Tibial nerve (tissue), 4 donors: Measurements from ENCODE around the gene ANKMY2. TPM values are rescaled to one million over a fixed set of nuclear protein-coding genes. Genes with fewer than 3 reads are reported as not detected.
A peak's percentile ranks its signal among the peaks of the same experiment; 100 is the strongest.

Experiments used
- DNase-seq, 2 donors: peaks; one replicate each; pipeline ENCODE4 v3.0.0-alpha.2; 2019; ENCODE audit warnings: low spot score in 2 of 2
- H3K27ac ChIP-seq, 4 donors: fragments of 200-600 bp; sonication (generic) in 3 of 4; one replicate each; pipeline ENCODE4 v1.5.1; 2017 to 2019; ENCODE audit warnings: mild to moderate bottlenecking in 1 of 4
- H3K27me3 ChIP-seq, 2 donors: fragments of 200-600 bp; sonication (generic) in 1 of 2; one replicate each; pipeline versions ENCODE4 v1.5.1 to v1.6.0; 2017 to 2019
- H3K36me3 ChIP-seq, 3 donors: fragments of 200-600 bp; sonication (generic); one replicate each; pipeline ENCODE4 v1.5.1; 2018 to 2019
- H3K4me1 ChIP-seq, 4 donors: fragments of 200-600 bp; sonication (generic) in 3 of 4; one replicate each; pipeline ENCODE4 v1.5.1; 2017 to 2019
- H3K4me3 ChIP-seq, 4 donors: fragments of 200-600 bp; sonication (generic) in 3 of 4; one replicate each; pipeline ENCODE4 v1.5.1; 2017 to 2019; ENCODE audit warnings: mild to moderate bottlenecking in 1 of 4, moderate library complexity in 1 of 4
- H3K9me3 ChIP-seq, 4 donors: fragments of 200-600 bp; sonication (generic) in 3 of 4; one replicate each; pipeline ENCODE4 v1.5.1; 2017 to 2019
- EP300 ChIP-seq, 2 donors: sonication (generic); formaldehyde crosslinking; IDR thresholded peaks; one replicate each; pipeline ENCODE4 v1.6.1; 2017; ENCODE audit warnings: antibody characterized with exemption in 2 of 2, mild to moderate bottlenecking in 1 of 2
- POLR2A ChIP-seq, 2 donors: fragments of 450-650 bp; IDR thresholded peaks; one replicate each; pipeline ENCODE4 v1.6.1; 2017; ENCODE audit warnings: antibody characterized with exemption in 2 of 2, mild to moderate bottlenecking in 2 of 2, moderate library complexity in 2 of 2
- WGBS, 2 donors: methylation state at CpG; one replicate each; pipeline ENCODE4 v1.1.5; 2018; 5-methylcytosine and 5-hydroxymethylcytosine counted together
- total RNA-seq, 4 donors: library from RNA; depleted of rRNA; stranded (reverse); fragments of >200 nt; gene quantifications; one replicate each; pipeline ENCODE4 v1.1.0, GENCODE V29; 2016
- TF ChIP-seq, protein P1 (sequence below), 5 experiments: fragments of 200-600 bp in 3 of 5; fragments of 450-650 bp in 2 of 5; sonication (generic) in 3 of 5; IDR thresholded peaks; one replicate each; pipeline ENCODE4 v1.5.1; 2016 to 2019; ENCODE audit warnings: antibody characterized with exemption in 5 of 5, mild to moderate bottlenecking in 3 of 5, moderate library complexity in 2 of 5

The ANKMY2 gene
- total RNA-seq, 4 donors from 2014 or later = 10.0 to 15.3 (median 13.7) TPM

DNA sequence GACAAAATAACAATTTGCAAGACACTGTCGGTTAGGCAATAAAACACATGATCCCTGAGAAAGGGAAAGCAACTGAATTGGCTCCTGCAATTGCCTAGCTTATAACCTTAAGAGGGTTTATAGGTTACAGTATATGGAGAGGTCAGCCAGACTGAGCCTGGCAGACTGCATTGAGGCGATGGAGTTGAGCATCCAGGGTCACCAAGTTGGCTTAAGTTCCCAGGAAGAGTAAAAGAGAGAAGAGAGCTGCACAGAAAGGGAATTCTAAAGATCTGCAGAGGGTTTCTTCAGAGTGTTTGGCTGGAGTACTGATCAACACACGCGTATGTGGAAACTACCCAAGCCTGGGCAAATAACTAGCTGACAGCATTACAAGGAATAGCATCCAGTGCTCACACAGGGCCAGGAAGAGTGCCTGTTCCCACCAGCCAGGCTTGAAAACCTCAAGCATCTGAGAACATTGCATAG lies 11.2 kb downstream of the ANKMY2 start:
- DNase-seq = peak in 1 of 2 donors; percentile 45
- Histone ChIP-seq H3K4me3 (no peak overlapping the region), H3K4me1 (peaks cover 0 to 34% (median 4%) of the 10 kb centered on the region in 4 donors), H3K9me3 (no peaks in the 10 kb centered on the region), H3K36me3 (peaks cover 0 to 15% (median 0%) of the 10 kb centered on the region in 3 donors), H3K27ac (peak overlapping the region in 1 of 4 donors; percentile 30), H3K27me3 (no peaks in the 10 kb centered on the region)
- WGBS, 2 donors = 44 to 48% methylated on average over 4 of the region's 4 CpGs
- TF ChIP-seq, protein P1, sequence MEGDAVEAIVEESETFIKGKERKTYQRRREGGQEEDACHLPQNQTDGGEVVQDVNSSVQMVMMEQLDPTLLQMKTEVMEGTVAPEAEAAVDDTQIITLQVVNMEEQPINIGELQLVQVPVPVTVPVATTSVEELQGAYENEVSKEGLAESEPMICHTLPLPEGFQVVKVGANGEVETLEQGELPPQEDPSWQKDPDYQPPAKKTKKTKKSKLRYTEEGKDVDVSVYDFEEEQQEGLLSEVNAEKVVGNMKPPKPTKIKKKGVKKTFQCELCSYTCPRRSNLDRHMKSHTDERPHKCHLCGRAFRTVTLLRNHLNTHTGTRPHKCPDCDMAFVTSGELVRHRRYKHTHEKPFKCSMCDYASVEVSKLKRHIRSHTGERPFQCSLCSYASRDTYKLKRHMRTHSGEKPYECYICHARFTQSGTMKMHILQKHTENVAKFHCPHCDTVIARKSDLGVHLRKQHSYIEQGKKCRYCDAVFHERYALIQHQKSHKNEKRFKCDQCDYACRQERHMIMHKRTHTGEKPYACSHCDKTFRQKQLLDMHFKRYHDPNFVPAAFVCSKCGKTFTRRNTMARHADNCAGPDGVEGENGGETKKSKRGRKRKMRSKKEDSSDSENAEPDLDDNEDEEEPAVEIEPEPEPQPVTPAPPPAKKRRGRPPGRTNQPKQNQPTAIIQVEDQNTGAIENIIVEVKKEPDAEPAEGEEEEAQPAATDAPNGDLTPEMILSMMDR (IDR thresholded peaks at IDR 0.05) = no peak
- TF ChIP-seq EP300 (IDR thresholded peaks at IDR 0.05) = peak in 1 of 2 donors; percentile 34

DNA sequence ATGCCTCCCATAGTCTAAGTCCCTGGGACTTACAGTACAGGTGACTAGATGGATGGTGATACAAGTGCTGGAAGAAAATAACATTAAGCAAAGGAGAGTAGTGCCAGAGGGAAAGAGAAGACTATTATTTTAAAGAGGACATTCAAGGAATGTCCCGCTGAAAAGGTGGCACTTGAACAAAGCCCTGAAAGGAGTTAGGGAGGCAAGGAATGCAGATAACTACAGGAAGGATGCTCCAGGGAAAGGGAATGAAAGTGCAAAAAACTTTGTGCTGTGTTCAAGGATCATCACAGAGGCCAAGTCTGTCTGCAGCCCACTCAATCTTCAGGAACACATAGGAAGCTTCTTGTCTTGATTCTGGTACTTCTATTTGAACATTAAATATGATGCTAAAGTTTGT lies 14.9 kb downstream of the ANKMY2 start:
- Histone ChIP-seq H3K36me3 (peaks cover 0 to 26% (median 0%) of the 10 kb centered on the region in 3 donors), H3K27ac (no peak overlapping the region), H3K4me1 (peaks cover 0 to 6% (median 2%) of the 10 kb centered on the region in 4 donors), H3K27me3 (no peaks in the 10 kb centered on the region), H3K9me3 (no peaks in the 10 kb centered on the region), H3K4me3 (no peak overlapping the region)
- TF ChIP-seq POLR2A (IDR thresholded peaks at IDR 0.05) = no peak
- no peak for DNase-seq
- WGBS, 2 donors = 60 to 65% methylated on average over 1 of the region's 1 CpG

DNA sequence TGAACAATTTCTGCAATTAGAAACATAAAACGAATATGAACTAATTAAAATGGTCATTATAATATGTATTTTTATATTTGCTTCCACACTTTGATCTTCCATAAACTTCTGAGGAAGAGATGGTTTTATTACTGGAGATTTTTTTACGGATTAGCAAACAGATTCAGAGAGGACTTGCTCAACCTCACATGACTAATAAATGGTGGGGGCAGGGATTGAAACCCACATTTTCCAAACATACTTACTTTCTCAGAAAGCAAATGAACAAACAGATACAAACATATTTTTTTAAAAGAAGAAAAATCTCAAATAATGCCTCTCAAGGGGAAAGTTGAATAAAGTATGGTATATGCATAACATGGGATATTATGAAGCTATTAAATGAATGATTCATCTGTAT lies 18.3 kb downstream of the ANKMY2 start:
- WGBS, 2 donors = 81 to 91% methylated on average over 2 of the region's 2 CpGs
- Histone ChIP-seq H3K36me3 (peaks cover 0 to 53% (median 0%) of the 10 kb centered on the region in 3 donors), H3K27ac (no peak overlapping the region), H3K4me1 (no peaks in the 10 kb centered on the region), H3K4me3 (no peak overlapping the region), H3K9me3 (no peaks in the 10 kb centered on the region), H3K27me3 (no peaks in the 10 kb centered on the region)
- TF ChIP-seq POLR2A (IDR thresholded peaks at IDR 0.05) = no peak
- TF ChIP-seq EP300 (IDR thresholded peaks at IDR 0.05) = no peak
- TF ChIP-seq, protein P1 (IDR thresholded peaks at IDR 0.05) = no peak
- DNase-seq = no peak

DNA sequence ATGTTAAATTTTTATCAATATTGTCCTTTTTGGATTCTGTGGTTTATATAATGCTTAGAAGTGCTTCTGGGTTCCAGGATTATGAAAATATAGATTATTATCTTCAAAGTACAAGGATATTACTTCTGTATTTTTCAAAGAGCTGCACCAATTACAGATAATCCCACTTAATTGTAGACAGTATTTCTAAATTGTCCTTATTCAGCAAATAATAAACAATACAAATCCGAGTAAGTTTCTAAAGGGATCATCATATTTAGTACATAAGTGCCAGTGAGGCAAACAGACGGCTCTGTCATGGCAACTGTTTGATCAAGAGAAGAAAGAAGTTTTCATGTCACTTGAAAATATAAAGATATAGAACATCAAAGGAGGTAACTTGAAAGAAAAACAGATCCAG lies 19.2 kb downstream of the ANKMY2 start:
- no peak overlapping the region for H3K27ac ChIP-seq
- H3K4me1 ChIP-seq = no peaks in the 10 kb centered on the region
- 58 to 61% methylated on average over 2 of the region's 2 CpGs for WGBS, 2 donors
- TF ChIP-seq EP300 (IDR thresholded peaks at IDR 0.05) = no peak
- TF ChIP-seq, protein P1 (IDR thresholded peaks at IDR 0.05) = no peak
- no peak for TF ChIP-seq POLR2A (IDR thresholded peaks at IDR 0.05)
- peaks cover 0 to 58% (median 0%) of the 10 kb centered on the region in 3 donors for H3K36me3 ChIP-seq
- DNase-seq = no peak
- H3K27me3 ChIP-seq = no peaks in the 10 kb centered on the region
- H3K4me3 ChIP-seq = no peak overlapping the region
- no peaks in the 10 kb centered on the region for H3K9me3 ChIP-seq

DNA sequence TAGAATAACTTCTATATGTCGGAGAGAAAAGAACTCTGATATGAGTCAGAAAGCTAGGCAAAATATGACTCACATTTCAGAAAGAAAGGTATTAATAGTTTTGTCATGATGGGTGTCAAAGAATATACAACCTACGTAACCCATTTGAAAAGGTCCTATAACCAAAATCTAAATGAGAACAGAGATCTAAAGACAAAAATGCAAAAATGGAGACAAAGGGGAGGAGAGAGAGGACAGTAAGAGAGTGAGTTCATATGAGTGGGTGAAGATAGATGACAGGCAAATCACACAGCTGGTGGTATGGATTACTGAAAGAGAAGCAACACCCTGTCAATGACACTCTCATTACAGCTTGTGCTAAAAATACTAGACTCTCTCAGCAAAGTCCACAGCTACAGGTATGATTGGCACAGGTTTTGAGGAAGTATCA lies 25.6 kb downstream of the ANKMY2 start:
- H3K4me3 ChIP-seq = no peak overlapping the region
- DNase-seq = no peak
- no peaks in the 10 kb centered on the region for H3K9me3 ChIP-seq
- peaks cover 0 to 10% (median 0%) of the 10 kb centered on the region in 4 donors for H3K4me1 ChIP-seq
- no peak overlapping the region for H3K27ac ChIP-seq
- 96 to 98% methylated on average over 2 of the region's 2 CpGs for WGBS, 2 donors
- no peak for TF ChIP-seq POLR2A (IDR thresholded peaks at IDR 0.05)
- no peaks in the 10 kb centered on the region for H3K27me3 ChIP-seq
- peaks cover 0 to 91% (median 0%) of the 10 kb centered on the region in 3 donors for H3K36me3 ChIP-seq

DNA sequence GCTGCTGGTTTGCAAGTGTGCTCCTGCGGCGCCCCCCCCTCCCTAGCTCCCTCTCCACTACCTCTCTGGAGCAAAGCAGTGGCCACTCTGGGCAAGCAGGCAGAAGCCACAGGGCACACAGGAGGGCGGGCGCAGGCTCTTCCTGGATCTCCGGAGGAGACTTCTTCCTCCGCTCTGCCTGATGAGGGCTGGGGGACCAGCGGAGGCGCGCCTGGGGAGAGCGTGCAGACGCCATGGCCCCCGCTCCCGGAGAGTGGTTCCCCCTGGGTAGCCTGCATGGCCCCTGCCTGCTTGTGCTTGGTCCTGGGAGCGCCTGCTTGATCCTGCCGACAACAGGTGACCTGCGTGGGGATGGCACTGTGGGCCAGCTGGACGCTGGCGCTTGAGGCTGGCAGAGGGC lies 29.0 kb downstream of the ANKMY2 start:
- 80 to 85% methylated on average over 6 to 9 of the region's 18 CpGs for WGBS, 2 donors

More for the DNA sequence above, 29.0 kb downstream of the ANKMY2 start:
- no peak for TF ChIP-seq POLR2A (IDR thresholded peaks at IDR 0.05)
- TF ChIP-seq, protein P1 (IDR thresholded peaks at IDR 0.05) = no peak
- Histone ChIP-seq H3K36me3 (peaks cover 0 to 78% (median 0%) of the 10 kb centered on the region in 3 donors), H3K27me3 (no peaks in the 10 kb centered on the region), H3K4me1 (peaks cover 0 to 11% (median 0%) of the 10 kb centered on the region in 4 donors), H3K27ac (no peak overlapping the region), H3K4me3 (no peak overlapping the region), H3K9me3 (no peaks in the 10 kb centered on the region)
- no peak for DNase-seq
